ENCODE results near the gene KCNK17. TPM values are rescaled to one million over a fixed set of nuclear protein-coding genes. Genes with fewer than 3 reads are reported as not detected.

KCNK17 gene
- total RNA-seq, 1 experiment from 2014 or later: not detected

DNA sequence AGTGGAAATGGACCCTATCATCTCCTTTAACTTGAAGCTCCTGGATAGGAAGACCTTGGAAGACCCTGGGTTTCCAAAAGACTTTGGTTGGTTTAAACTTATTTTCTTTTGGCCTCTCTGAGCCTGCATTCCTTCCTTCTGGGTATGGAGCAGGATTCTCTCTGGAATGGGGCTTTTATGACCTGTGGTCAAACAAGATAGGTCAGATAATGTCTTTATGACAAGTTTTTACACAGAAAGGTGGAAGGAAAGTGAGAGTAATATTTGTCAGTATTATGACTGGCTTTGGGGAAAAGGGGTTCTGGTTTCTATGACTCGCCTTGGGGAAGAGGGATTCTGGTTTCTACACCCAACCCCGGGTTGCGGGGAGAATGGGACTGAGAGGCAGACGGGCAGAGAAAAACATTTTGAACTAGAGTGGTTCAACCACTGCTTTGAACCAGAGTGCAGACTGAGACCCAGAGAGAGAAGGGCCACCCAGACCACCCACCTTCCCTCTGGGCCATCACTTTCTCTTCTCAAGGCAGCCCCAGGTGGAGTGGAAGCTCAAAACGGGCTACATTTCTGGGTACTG is 47.4 kb downstream of the KCNK17 start:
- Histone ChIP-seq H4K20me1 (ENCODE audit: insufficient read depth) (no peaks in the 10 kb centered on the region), H3K4me1 (ENCODE audit: control insufficient read depth in 1 of 2, insufficient read depth in 2 of 2, low read length in 2 of 2) (no peaks in the 10 kb centered on the region), H3K9ac (ENCODE audit: low read length) (no peak overlapping the region), H3K79me2 (ENCODE audit: insufficient read depth, low read length) (no peaks in the 10 kb centered on the region), H3K4me2 (ENCODE audit: low read length) (no peak overlapping the region), H3K27me3 (ENCODE audit: insufficient read depth, low read length) (no peaks in the 10 kb centered on the region), H3K27ac (ENCODE audit: low read depth, low read length) (no peak overlapping the region), H3K9me3 (ENCODE audit: control insufficient read depth in 1 of 2, insufficient read depth in 1 of 2, low read depth in 1 of 2, low read length in 2 of 2) (no peaks in the 10 kb centered on the region), H3K9me2 (ENCODE audit: insufficient read depth) (no peaks in the 10 kb centered on the region), H3K4me3 (replicated peaks in 1 of 2; ENCODE audit: low read depth in 1 of 2, low read length in 2 of 2) (no peak overlapping the region), H3K36me3 (ENCODE audit: control insufficient read depth in 1 of 2, insufficient read depth in 2 of 2, low read length in 2 of 2) (no peaks in the 10 kb centered on the region), H2AFZ (ENCODE audit: low read depth, low read length, poor library complexity, severe bottlenecking) (no peak overlapping the region)
- DNase-seq (ENCODE audit: low read depth, low spot score) (no peak), ATAC-seq (no peak)
- BruUV-seq (replicated peaks): no TSS peak
- intact Hi-C loops (cut with micrococcal nuclease): no loop called here
- CTCF ChIA-PET: interaction anchor here (1.2 kb wide), 1 partner anchor 36 kb away, joined by 3 read pairs; no protein-coding TSS in a partner anchor
- POLR2A ChIA-PET: no interaction called here
- TF ChIP-seq YY1 (IDR thresholded peaks at IDR 0.05; ENCODE audit: extremely low read depth, insufficient replicate concordance, low read depth, low read length) (no peak), SRF (IDR thresholded peaks at IDR 0.05; ENCODE audit: low read depth) (no peak), POLR2A (IDR thresholded peaks at IDR 0.05; ENCODE audit: borderline replicate concordance, extremely low read depth, insufficient read depth, insufficient read length) (no peak)
- RAD21 ChIA-PET (ENCODE audit: low non-redundant PET in 1 of 2, low total read pairs in 2 of 2, uncharacterized antibody in 2 of 2, unreplicated experiment in 2 of 2): no interaction called here

DNA sequence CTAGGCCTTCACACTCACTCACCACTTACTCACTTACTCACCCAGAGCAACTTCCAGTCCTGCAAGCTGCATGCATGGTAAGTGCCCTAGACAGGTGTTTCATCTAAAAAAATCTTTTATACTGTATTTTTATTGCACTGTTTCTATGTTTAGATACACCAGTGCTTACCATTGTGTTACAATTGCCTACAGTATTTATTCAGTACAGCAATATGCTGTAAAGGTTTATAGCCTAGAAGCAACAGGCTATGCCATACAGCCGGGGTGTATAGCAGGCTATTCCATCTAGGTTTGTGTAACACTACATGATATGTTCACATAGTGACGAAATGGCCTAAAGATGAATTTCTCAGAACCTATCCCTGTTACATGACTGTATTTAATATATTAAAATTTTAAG is 47.8 kb downstream of the KCNK17 start:
- TF ChIP-seq FOSL1 (IDR thresholded peaks at IDR 0.05; ENCODE audit: low read depth) (no peak), SRF (IDR thresholded peaks at IDR 0.05; ENCODE audit: low read depth) (no peak), EZH2phosphoT487 (IDR thresholded peaks at IDR 0.05; ENCODE audit: borderline replicate concordance) (no peak), POLR2A (IDR thresholded peaks at IDR 0.05; ENCODE audit: borderline replicate concordance, extremely low read depth, insufficient read depth, insufficient read length) (no peak), EGR1 (IDR thresholded peaks at IDR 0.05; ENCODE audit: low read depth) (no peak), RAD21 (IDR thresholded peaks at IDR 0.05; ENCODE audit: low read depth) (no peak), CBX3 (IDR thresholded peaks at IDR 0.05; ENCODE audit: low read depth) (no peak), SIN3A (IDR thresholded peaks at IDR 0.05; ENCODE audit: low read depth) (no peak), SP1 (IDR thresholded peaks at IDR 0.05; ENCODE audit: low read depth) (no peak)
- TF ChIP-seq, protein P1, sequence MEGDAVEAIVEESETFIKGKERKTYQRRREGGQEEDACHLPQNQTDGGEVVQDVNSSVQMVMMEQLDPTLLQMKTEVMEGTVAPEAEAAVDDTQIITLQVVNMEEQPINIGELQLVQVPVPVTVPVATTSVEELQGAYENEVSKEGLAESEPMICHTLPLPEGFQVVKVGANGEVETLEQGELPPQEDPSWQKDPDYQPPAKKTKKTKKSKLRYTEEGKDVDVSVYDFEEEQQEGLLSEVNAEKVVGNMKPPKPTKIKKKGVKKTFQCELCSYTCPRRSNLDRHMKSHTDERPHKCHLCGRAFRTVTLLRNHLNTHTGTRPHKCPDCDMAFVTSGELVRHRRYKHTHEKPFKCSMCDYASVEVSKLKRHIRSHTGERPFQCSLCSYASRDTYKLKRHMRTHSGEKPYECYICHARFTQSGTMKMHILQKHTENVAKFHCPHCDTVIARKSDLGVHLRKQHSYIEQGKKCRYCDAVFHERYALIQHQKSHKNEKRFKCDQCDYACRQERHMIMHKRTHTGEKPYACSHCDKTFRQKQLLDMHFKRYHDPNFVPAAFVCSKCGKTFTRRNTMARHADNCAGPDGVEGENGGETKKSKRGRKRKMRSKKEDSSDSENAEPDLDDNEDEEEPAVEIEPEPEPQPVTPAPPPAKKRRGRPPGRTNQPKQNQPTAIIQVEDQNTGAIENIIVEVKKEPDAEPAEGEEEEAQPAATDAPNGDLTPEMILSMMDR (IDR thresholded peaks at IDR 0.05 in 2 of 3, conservative IDR thresholded peaks at IDR 0.05 in 1 of 3; ENCODE audit: borderline replicate concordance in 1 of 3, insufficient read depth in 1 of 3, low read depth in 2 of 3, low read length in 2 of 3): no peak
- TF ChIP-seq, protein P2, sequence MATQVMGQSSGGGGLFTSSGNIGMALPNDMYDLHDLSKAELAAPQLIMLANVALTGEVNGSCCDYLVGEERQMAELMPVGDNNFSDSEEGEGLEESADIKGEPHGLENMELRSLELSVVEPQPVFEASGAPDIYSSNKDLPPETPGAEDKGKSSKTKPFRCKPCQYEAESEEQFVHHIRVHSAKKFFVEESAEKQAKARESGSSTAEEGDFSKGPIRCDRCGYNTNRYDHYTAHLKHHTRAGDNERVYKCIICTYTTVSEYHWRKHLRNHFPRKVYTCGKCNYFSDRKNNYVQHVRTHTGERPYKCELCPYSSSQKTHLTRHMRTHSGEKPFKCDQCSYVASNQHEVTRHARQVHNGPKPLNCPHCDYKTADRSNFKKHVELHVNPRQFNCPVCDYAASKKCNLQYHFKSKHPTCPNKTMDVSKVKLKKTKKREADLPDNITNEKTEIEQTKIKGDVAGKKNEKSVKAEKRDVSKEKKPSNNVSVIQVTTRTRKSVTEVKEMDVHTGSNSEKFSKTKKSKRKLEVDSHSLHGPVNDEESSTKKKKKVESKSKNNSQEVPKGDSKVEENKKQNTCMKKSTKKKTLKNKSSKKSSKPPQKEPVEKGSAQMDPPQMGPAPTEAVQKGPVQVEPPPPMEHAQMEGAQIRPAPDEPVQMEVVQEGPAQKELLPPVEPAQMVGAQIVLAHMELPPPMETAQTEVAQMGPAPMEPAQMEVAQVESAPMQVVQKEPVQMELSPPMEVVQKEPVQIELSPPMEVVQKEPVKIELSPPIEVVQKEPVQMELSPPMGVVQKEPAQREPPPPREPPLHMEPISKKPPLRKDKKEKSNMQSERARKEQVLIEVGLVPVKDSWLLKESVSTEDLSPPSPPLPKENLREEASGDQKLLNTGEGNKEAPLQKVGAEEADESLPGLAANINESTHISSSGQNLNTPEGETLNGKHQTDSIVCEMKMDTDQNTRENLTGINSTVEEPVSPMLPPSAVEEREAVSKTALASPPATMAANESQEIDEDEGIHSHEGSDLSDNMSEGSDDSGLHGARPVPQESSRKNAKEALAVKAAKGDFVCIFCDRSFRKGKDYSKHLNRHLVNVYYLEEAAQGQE (IDR thresholded peaks at IDR 0.05; ENCODE audit: low read depth): no peak
- TF ChIP-seq, protein P3, sequence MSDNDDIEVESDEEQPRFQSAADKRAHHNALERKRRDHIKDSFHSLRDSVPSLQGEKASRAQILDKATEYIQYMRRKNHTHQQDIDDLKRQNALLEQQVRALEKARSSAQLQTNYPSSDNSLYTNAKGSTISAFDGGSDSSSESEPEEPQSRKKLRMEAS (IDR thresholded peaks at IDR 0.05): no peak
- H3K79me2 ChIP-seq (ENCODE audit: insufficient read depth, low read length): no peaks in the 10 kb centered on the region
- H3K27ac ChIP-seq (ENCODE audit: low read depth, low read length): no peak overlapping the region
- DNase-seq (ENCODE audit: low read depth, low spot score) (no peak), ATAC-seq (no peak)
- CTCF ChIA-PET: interaction anchor here (1.2 kb wide), 1 partner anchor 36 kb away, joined by 3 read pairs; no protein-coding TSS in a partner anchor
- no peaks in the 10 kb centered on the region for H3K36me3 ChIP-seq (ENCODE audit: control insufficient read depth in 1 of 2, insufficient read depth in 2 of 2, low read length in 2 of 2)
- H3K9ac ChIP-seq (ENCODE audit: low read length): no peak overlapping the region
- no peaks in the 10 kb centered on the region for H3K9me2 ChIP-seq (ENCODE audit: insufficient read depth)
- POLR2A ChIA-PET: no interaction called here
- no peak overlapping the region for H3K4me3 ChIP-seq (replicated peaks in 1 of 2; ENCODE audit: low read depth in 1 of 2, low read length in 2 of 2)
- no peak overlapping the region for H2AFZ ChIP-seq (ENCODE audit: low read depth, low read length, poor library complexity, severe bottlenecking)
- RAD21 ChIA-PET (ENCODE audit: low non-redundant PET in 1 of 2, low total read pairs in 2 of 2, uncharacterized antibody in 2 of 2, unreplicated experiment in 2 of 2): no interaction called here
- H3K4me2 ChIP-seq (ENCODE audit: low read length): no peak overlapping the region
- H4K20me1 ChIP-seq (ENCODE audit: insufficient read depth): no peaks in the 10 kb centered on the region
- H3K9me3 ChIP-seq (ENCODE audit: control insufficient read depth in 1 of 2, insufficient read depth in 1 of 2, low read depth in 1 of 2, low read length in 2 of 2): no peaks in the 10 kb centered on the region
- H3K4me1 ChIP-seq (ENCODE audit: control insufficient read depth in 1 of 2, insufficient read depth in 2 of 2, low read length in 2 of 2): no peaks in the 10 kb centered on the region
- intact Hi-C loops (cut with micrococcal nuclease): no loop called here
- no peaks in the 10 kb centered on the region for H3K27me3 ChIP-seq (ENCODE audit: insufficient read depth, low read length)
- no TSS peak for BruUV-seq (replicated peaks)
